Activated T-cell treated with anti-CD3 and anti-CD28 coated beads, Interleukin-2, amount 50 U/mL, for 4 hours (primary cell): ENCODE measurements around the gene MX1. TPM values are rescaled to one million over a fixed set of nuclear protein-coding genes. Genes with fewer than 3 reads are reported as not detected.

ENCODE experiments used
- ATAC-seq, 2 donors: fragments of 200-7000 bp; cut with Tn5 transposase; one replicate each; pipeline ENCODE4 v1.10.0; 2021
- DNase-seq: peaks from one replicate; pipeline ENCODE4 v3.0.0-alpha.2; 2020
- H3K27me3 Mint-ChIP-seq: one replicate; pipeline ENCODE4 v1.8.0; 2021; ENCODE audit warnings: low read depth, mixed read lengths
- H3K36me3 Mint-ChIP-seq: one replicate; pipeline ENCODE4 v1.8.0; 2022; ENCODE audit warnings: mixed read lengths; ENCODE audit not compliant: insufficient read depth
- H3K4me1 Mint-ChIP-seq: one replicate; pipeline ENCODE4 v1.8.0; 2021; ENCODE audit warnings: low read depth, mixed read lengths
- H3K4me3 Mint-ChIP-seq: one replicate; pipeline ENCODE4 v1.8.0; 2021; ENCODE audit warnings: mild to moderate bottlenecking, moderate library complexity, mixed read lengths
- H3K9me3 Mint-ChIP-seq: one replicate; pipeline ENCODE4 v1.8.0; 2021; ENCODE audit warnings: mixed read lengths
- total RNA-seq, 3 donors: library from RNA; stranded (reverse); gene quantifications; one replicate each; pipeline ENCODE4 v1.2.1, GENCODE V29; 2021

Gene MX1
- total RNA-seq, 3 donors from 2014 or later: 13.8 to 33.8 (median 22.7) TPM

DNA sequence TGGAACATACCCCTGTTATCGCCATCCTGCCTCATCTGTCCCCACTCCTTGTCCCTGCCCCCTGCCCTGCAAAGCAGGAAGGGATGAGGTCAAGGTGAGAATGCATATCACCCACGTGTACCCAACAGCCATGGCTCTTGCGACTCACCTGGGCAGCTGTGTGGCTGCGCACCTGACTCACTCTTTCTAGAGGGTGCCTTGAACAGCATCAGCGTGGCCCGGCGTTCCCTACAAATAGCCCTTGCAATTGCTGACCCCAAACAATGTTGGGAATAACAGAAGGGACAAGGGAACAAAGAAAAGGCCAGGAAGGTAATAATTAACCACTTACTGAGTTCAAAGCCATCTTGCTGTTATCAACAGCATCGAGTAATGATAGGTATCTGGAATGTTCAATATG lies 71.7 kb downstream of the MX1 start:
- peaks cover 17% of the 10 kb centered on the region for H3K27me3 Mint-ChIP-seq
- H3K4me1 Mint-ChIP-seq: no peaks in the 10 kb centered on the region
- H3K36me3 Mint-ChIP-seq: no peaks in the 10 kb centered on the region
- H3K4me3 Mint-ChIP-seq: no peak overlapping the region
- DNase-seq (no peak), ATAC-seq (no peak)
- H3K9me3 Mint-ChIP-seq: no peaks in the 10 kb centered on the region

DNA sequence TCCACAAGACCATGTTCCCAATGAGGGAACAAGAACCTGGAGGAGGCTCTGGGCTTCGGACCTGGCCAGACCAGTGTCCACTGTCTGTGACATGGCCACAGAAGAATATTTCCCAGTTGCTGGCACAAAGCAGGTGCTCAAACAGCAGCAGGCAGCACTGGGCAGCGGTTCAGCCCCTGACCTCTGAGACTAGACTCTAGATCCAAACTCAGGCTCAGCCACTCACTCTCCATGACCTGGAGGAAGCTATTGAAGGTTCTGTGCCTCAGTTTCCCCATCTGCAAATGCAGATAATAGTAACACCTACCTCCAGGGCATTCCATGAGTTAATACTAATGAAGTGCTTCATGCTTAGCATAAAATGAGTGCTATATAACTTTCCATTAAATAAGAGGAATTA lies 73.9 kb downstream of the MX1 start:
- no peak overlapping the region for H3K4me3 Mint-ChIP-seq
- ATAC-seq (no peak), DNase-seq (no peak)
- H3K4me1 Mint-ChIP-seq: no peaks in the 10 kb centered on the region
- H3K9me3 Mint-ChIP-seq: no peaks in the 10 kb centered on the region
- H3K36me3 Mint-ChIP-seq: no peaks in the 10 kb centered on the region
- peaks cover 22% of the 10 kb centered on the region for H3K27me3 Mint-ChIP-seq

- H3K4me1 Mint-ChIP-seq: no peaks in the 10 kb centered on the region
- no peaks in the 10 kb centered on the region for H3K36me3 Mint-ChIP-seq
- H3K9me3 Mint-ChIP-seq: no peaks in the 10 kb centered on the region
- no peak overlapping the region for H3K4me3 Mint-ChIP-seq
- ATAC-seq (no peak), DNase-seq (no peak)
- peaks cover 23% of the 10 kb centered on the region for H3K27me3 Mint-ChIP-seq
Measured at GRCh38 chr21:41500363-41500762, 74.3 kb downstream of the MX1 start.

DNA sequence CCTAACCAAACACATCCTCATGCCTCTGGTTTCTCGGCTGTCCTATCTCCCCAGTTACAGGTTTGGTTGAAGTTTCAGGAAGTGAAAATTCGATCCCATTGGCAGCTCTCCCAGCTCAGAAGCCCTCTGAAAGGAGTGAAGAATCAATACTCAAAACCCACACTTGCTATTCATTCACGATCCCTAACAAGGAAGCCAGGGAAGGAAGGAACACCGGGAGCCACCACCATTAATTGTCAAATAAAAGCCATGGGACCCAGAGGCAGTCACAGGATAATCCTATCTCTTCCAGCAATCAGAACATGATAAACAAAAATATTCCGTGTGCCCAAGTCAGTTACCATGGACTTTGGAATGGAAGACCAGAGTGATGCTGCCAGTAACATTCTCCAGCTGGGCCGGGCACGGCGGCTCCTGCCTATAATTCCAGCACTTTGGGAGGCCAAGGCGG lies 74.9 kb downstream of the MX1 start:
- no peaks in the 10 kb centered on the region for H3K4me1 Mint-ChIP-seq
- no peak for ATAC-seq
- no peak for DNase-seq
- H3K27me3 Mint-ChIP-seq: peaks cover 27% of the 10 kb centered on the region
- no peaks in the 10 kb centered on the region for H3K36me3 Mint-ChIP-seq
- H3K9me3 Mint-ChIP-seq: no peaks in the 10 kb centered on the region
- no peak overlapping the region for H3K4me3 Mint-ChIP-seq

GRCh38 chr21:41501919-41502318 lies 75.9 kb downstream of the MX1 start:
- H3K27me3 Mint-ChIP-seq: peaks cover 37% of the 10 kb centered on the region
- DNase-seq: no peak
- no peaks in the 10 kb centered on the region for H3K4me1 Mint-ChIP-seq
- H3K4me3 Mint-ChIP-seq: no peak overlapping the region
- no peak for ATAC-seq
- H3K9me3 Mint-ChIP-seq: no peaks in the 10 kb centered on the region
- no peaks in the 10 kb centered on the region for H3K36me3 Mint-ChIP-seq

DNA sequence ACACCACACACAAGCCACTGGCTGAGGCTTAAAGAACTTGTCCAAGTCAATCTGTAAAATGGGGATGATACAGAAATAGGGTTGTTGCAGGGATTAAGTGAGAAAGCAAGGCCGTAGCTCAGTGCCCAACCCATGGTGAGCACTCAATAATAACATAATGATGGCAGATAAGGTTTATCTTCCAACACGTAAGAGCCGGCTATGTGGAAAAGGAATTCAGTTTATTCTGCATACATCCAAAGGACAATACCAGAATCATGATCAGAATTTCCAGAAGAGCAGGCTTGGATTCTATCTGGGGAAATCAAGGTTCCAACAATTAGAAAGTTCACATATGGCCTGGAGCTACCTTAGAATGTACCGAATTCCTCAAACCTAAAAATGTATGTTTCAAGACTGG lies 77.3 kb downstream of the MX1 start:
- ATAC-seq (no peak), DNase-seq (no peak)
- Mint-ChIP-seq H3K27me3 (peaks cover 38% of the 10 kb centered on the region), H3K9me3 (no peaks in the 10 kb centered on the region), H3K4me3 (no peak overlapping the region), H3K36me3 (no peaks in the 10 kb centered on the region), H3K4me1 (no peaks in the 10 kb centered on the region)

DNA sequence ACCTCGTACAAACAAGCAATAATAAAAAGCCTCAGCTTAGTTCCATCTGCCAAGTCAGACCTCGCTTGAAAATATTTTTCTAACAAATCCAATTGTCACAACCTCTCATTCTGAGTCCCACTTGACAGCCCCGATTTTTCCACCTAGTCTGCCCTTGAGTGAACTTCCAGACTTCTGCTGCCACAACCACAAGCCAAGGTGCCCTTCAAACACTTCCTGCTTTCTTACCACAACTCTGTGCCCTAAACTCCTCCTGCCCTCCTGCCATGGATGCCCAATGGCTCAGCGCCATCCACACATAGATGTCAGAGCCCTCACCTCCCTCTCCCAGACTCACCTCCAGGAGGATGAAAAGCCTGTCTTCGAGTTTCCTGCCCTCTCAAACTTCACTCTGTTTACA lies 78.0 kb downstream of the MX1 start:
- H3K27me3 Mint-ChIP-seq: peaks cover 40% of the 10 kb centered on the region
- no peak for DNase-seq
- no peaks in the 10 kb centered on the region for H3K9me3 Mint-ChIP-seq
- no peak overlapping the region for H3K4me3 Mint-ChIP-seq
- ATAC-seq: no peak
- H3K36me3 Mint-ChIP-seq: no peaks in the 10 kb centered on the region
- no peaks in the 10 kb centered on the region for H3K4me1 Mint-ChIP-seq

DNA sequence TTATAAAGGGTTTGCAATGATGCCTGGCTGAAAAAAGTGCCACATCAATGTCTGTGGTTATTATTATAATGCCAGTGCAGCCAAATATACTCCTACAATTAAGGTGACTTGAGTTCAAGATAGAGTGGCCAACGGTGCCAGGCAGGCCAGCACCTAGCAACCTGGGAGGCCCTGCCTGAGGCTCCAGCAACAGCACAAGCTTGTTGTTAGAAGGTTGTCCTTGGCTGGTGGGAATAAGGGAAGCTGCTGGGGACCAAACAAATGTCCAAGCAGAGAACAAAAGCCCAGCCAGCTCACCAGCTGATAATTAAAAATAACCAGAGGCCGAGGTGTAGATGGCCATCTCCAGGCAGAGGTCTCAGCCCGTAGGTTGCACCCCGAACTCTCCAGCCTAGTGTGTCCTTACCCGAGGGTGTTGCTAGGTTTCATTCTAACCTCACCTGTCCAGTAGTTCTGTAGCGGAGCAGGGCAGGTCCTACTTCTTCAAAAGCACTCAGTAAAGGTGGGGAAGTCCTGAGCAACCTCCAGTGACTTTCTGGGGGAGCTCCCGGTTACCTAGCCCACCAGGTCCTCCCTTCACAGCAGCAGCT lies 80.1 kb downstream of the MX1 start:
- H3K27me3 Mint-ChIP-seq: peaks cover 52% of the 10 kb centered on the region
- ATAC-seq (no peak), DNase-seq (no peak)
- no peaks in the 10 kb centered on the region for H3K9me3 Mint-ChIP-seq
- H3K4me3 Mint-ChIP-seq: no peak overlapping the region
- H3K36me3 Mint-ChIP-seq: no peaks in the 10 kb centered on the region
- H3K4me1 Mint-ChIP-seq: no peaks in the 10 kb centered on the region

GRCh38 chr21:41506611-41507520 lies 80.8 kb downstream of the MX1 start:
- no peaks in the 10 kb centered on the region for H3K9me3 Mint-ChIP-seq
- H3K4me1 Mint-ChIP-seq: no peaks in the 10 kb centered on the region
- no peak for ATAC-seq
- no peak overlapping the region for H3K4me3 Mint-ChIP-seq
- H3K27me3 Mint-ChIP-seq: peaks cover 51% of the 10 kb centered on the region
- no peaks in the 10 kb centered on the region for H3K36me3 Mint-ChIP-seq
- DNase-seq: no peak

DNA sequence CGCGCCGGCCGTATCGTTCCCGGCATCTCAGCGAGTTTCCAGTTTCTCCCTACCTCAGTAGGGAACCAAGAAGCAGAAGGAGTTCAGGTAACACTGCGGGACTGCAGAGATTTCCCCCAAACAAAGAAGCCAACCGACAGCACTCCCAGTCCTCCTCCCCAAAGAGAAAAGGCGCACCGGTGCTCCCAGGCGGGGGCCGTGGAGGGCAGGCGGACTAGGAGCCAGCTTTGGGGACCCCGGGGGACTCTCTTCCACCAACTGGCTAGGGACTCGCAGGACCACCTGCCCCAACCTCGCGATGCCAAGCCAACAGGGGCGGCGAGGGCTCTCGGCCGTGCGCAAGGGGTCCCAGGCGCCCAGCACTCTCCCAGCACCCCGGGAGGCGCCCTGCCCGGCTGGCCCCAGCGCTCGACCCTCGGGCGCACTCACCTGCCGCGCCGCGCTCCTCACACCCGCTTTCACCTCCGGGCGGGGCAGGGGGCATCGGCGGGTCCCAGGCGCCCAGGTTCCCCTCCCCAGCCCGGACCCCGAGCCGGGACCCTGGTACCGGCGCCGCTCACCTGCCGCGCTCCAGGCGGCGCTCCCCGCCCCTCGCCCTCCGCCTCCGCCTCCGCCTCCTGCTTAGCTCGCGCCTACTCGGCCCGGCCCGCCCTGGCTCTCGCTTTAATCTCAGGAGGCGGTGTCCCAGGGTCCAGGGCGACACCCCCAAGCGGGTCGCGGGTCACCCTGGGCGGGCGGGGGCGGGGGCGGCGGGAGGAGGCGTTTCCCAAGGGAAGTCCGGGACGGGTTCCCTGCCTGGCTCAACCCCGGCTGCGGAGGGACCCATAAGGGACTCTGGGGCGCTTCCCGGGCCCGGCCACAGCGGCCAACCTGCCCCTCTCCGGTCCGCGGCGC lies 81.7 kb downstream of the MX1 start, which contains the start of gene TMPRSS2:
Gene TMPRSS2 (minus strand): TSS at position 638 of the 894 bp plus-strand sequence. CDS start 10,025 bp downstream, outside the sequence.
- ATAC-seq (no peak), DNase-seq (no peak)
- Mint-ChIP-seq H3K4me1 (no peaks in the 10 kb centered on the region), H3K4me3 (no peak within 1 kb of the TSS), H3K27me3 (peaks cover 45% of the 10 kb centered on the region), H3K36me3 (no peaks in the 10 kb centered on the region), H3K9me3 (no peaks in the 10 kb centered on the region)

GRCh38 chr21:41508415-41509144 lies 82.5 kb downstream of the MX1 start:
- Mint-ChIP-seq H3K9me3 (no peaks in the 10 kb centered on the region), H3K36me3 (no peaks in the 10 kb centered on the region)

More at GRCh38 chr21:41508415-41509144, 82.5 kb downstream of the MX1 start:
- ATAC-seq (no peak), DNase-seq (no peak)
- H3K4me1 Mint-ChIP-seq: no peaks in the 10 kb centered on the region
- H3K4me3 Mint-ChIP-seq: no peak overlapping the region
- peaks cover 45% of the 10 kb centered on the region for H3K27me3 Mint-ChIP-seq
